ENCODE data around the gene FKBP9. TPM values are rescaled to one million over a fixed set of nuclear protein-coding genes. Genes with fewer than 3 reads are reported as not detected.

The FKBP9 gene
- total RNA-seq, 1 donor from 2014 or later = 32.8 TPM

- ATAC-seq (no peak), DNase-seq (ENCODE audit: low spot score) (no peak)
These were observed 97.2 kb downstream of the FKBP9 start for GRCh38 chr7:33054261-33054964.

GRCh38 chr7:33055158-33055557 lies 97.9 kb downstream of the FKBP9 start:
- ATAC-seq (peak; percentile 53), DNase-seq (ENCODE audit: low spot score) (no peak)

Other genes with a start within 250 kb of the FKBP9 start
- 8.5 TPM for gene KBTBD2, start 65.7 kb upstream of the FKBP9 start, total RNA-seq
- gene NT5C3A, start 105.3 kb downstream of the FKBP9 start, total RNA-seq = 7.3 TPM
- 4.6 TPM for gene RP9, start 152.0 kb downstream of the FKBP9 start, total RNA-seq
- gene BBS9, start 172.1 kb downstream of the FKBP9 start, total RNA-seq = 6.3 TPM